Upper lobe of left lung (tissue), 4 donors: Measurements from ENCODE around the gene ASIC5.

Experiments used
- EP300 ChIP-seq, 4 donors: sonication (generic); formaldehyde crosslinking; IDR thresholded peaks; one replicate each; pipeline ENCODE4 v1.5.1; 2017; ENCODE audit warnings: antibody characterized with exemption in 4 of 4, control low read depth in 2 of 4
- POLR2A ChIP-seq, 4 donors: fragments of 450-650 bp; IDR thresholded peaks; one replicate each; pipeline ENCODE4 v1.5.1; 2016 to 2017; ENCODE audit warnings: antibody characterized with exemption in 4 of 4, mild to moderate bottlenecking in 2 of 4
- TF ChIP-seq, protein P1 (sequence below), 6 experiments: fragments of 450-650 bp in 4 of 6; fragments of 200-600 bp in 2 of 6; sonication (generic) in 2 of 6; IDR thresholded peaks; one replicate each; pipeline ENCODE4 v1.5.1; 2016 to 2019; ENCODE audit warnings: antibody characterized with exemption in 6 of 6

GRCh38 chr4:155811083-155811482, 55.0 kb downstream of the ASIC5 start:
- TF ChIP-seq POLR2A (IDR thresholded peaks at IDR 0.05) (no peak), EP300 (IDR thresholded peaks at IDR 0.05) (no peak)
- TF ChIP-seq, protein P1, sequence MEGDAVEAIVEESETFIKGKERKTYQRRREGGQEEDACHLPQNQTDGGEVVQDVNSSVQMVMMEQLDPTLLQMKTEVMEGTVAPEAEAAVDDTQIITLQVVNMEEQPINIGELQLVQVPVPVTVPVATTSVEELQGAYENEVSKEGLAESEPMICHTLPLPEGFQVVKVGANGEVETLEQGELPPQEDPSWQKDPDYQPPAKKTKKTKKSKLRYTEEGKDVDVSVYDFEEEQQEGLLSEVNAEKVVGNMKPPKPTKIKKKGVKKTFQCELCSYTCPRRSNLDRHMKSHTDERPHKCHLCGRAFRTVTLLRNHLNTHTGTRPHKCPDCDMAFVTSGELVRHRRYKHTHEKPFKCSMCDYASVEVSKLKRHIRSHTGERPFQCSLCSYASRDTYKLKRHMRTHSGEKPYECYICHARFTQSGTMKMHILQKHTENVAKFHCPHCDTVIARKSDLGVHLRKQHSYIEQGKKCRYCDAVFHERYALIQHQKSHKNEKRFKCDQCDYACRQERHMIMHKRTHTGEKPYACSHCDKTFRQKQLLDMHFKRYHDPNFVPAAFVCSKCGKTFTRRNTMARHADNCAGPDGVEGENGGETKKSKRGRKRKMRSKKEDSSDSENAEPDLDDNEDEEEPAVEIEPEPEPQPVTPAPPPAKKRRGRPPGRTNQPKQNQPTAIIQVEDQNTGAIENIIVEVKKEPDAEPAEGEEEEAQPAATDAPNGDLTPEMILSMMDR (IDR thresholded peaks at IDR 0.05): no peak
